Pancreas (tissue), 10 donors: ENCODE measurements around the gene SERPINE2. TPM values are rescaled to one million over a fixed set of nuclear protein-coding genes. Genes with fewer than 3 reads are reported as not detected.

ENCODE experiments used
- ATAC-seq, 4 donors: fragments of 200-7000 bp; cut with Tn5 transposase; one replicate each; pipeline versions ENCODE4 v1.8.0 to v1.9.1; 2020; ENCODE audit warnings: mild to moderate bottlenecking in 4 of 4, moderate library complexity in 4 of 4
- DNase-seq, 6 donors: peaks; one replicate each; pipeline ENCODE4 v3.0.0-alpha.2; 2020
- FAIRE-seq: peaks from 2 replicates; lab custom pipeline; 2012; peaks lifted over from hg19 to GRCh38; lab: Jason Lieb, UNC
- H3K27ac ChIP-seq, 4 donors: fragments of 200-600 bp; sonication (generic); 1 replicate in 3 of 4; 2 replicates in 1 of 4; pipeline versions ENCODE4 v1.5.0 to v1.8.0; 2020
- H3K27me3 ChIP-seq, 4 donors: fragments of 200-600 bp; one replicate each; pipeline ENCODE4 v1.8.0; 2021
- H3K36me3 ChIP-seq, 3 donors: fragments of 200-600 bp; sonication (generic) in 1 of 3; one replicate each; pipeline versions ENCODE4 v1.5.0 to v1.8.0; 2020 to 2021
- H3K4me1 ChIP-seq, 3 donors: fragments of 200-600 bp; one replicate each; pipeline ENCODE4 v1.8.0; 2021
- H3K4me3 ChIP-seq, 4 donors: fragments of 200-600 bp; sonication (generic) in 2 of 4; one replicate each; pipeline versions ENCODE4 v1.5.0 to v1.8.0; 2020 to 2021
- H3K9me3 ChIP-seq, 4 donors: fragments of 200-600 bp; one replicate each; pipeline ENCODE4 v1.8.0; 2021
- WGBS, 2 donors: extraction: QIAGEN DNeasy Blood & Tissue Kit; methylation state at CpG; one replicate each; pipeline ENCODE4 v1.1.7; 2013; 5-methylcytosine and 5-hydroxymethylcytosine counted together
- intact Hi-C, 3 donors: fragments of 100-400 bp; cut with DNase I; formaldehyde crosslinking; loops; one replicate each; pipeline versions ENCODE4 v1.11.1 to v1.14.2; 2022
- polyA plus RNA-seq, 2 donors: library from polyadenylated mRNA; stranded (reverse); fragments of 200-250 nt; gene quantifications; one replicate each; pipeline ENCODE4 v1.2.3, GENCODE V29; 2013
- total RNA-seq, 6 donors: library from RNA; stranded (reverse); fragmentation: NEBNext Ultra II Directional in 4 of 6; extraction: Animal tissue kit (Norgen Biotek cat#: 25700) in 4 of 6; gene quantifications; one replicate each; pipeline versions ENCODE4 v1.2.1 to v1.2.4, GENCODE V29; 2021 to 2023
- TF ChIP-seq, protein P1 (sequence below), 4 donors: fragments of 200-600 bp; sonication (generic) in 3 of 4; IDR thresholded peaks; one replicate each; pipeline versions ENCODE4 v1.5.0 to v1.8.0; 2021; ENCODE audit warnings: antibody characterized with exemption in 4 of 4
- donor health status: healthy with polysubstance abuse.
- donor health status: DM: no; HTN: no; CAD: no; lungs with moderate emphysema.
- donor health status: DM: no; HTN: no; CAD: no.
- donor health status: control.
- donor health status: control.
- donor health status: Bipolar disorder and iron deficiency.
- donor health status: DM: yes; HTN: yes; CAD: no.
- donor health status: DM: no; HTN: no; CAD: no.
- donor health status: DM: no; HTN: no; CAD: no.
- donor health status: DM: yes; HTN: yes; CAD: no.

The SERPINE2 gene
- total and polyA plus RNA-seq, 8 donors: 1.0 to 14.8 (median 2.8) TPM

DNA sequence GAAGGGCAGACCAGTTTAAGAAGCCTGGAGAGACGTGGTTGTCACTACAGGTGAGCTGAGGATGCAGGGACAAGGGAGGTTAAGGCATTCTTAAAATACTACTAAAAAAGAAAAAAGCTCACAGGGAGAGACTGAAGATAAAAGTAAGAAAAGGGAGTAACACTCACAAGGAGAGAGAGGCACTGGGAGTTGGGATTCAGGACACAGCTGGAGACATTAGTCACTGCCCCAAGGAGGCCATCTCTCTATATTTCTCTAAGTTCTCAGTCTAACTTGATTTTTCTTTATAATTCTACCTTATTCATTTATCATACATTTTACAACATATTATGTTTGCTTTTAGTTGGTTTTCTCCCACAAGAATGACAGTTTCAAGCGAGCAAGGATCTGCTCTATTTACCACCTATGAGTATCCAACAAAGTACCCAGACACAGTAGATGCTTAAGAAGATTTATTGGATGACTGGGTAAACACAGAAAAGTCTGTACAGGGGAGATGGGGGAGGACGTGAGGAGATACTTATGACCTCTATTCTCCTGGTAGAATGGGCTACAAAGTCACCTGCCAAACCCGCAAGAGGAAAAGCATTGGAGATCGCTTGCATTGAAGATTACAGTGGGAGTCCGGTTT is 2.2 kb downstream of the SERPINE2 start:
- DNase-seq (no peak), FAIRE-seq (no peak), ATAC-seq (no peak)
- Histone ChIP-seq H3K27ac (no peak overlapping the region), H3K36me3 (no peaks in the 10 kb centered on the region), H3K4me1 (peaks cover 0 to 6% (median 0%) of the 10 kb centered on the region in 3 donors), H3K9me3 (no peaks in the 10 kb centered on the region), H3K27me3 (peaks cover 0 to 5% (median 0%) of the 10 kb centered on the region in 4 donors), H3K4me3 (no peak overlapping the region)
- WGBS, 2 donors: 79 to 81% methylated on average over 6 of the region's 6 CpGs
- intact Hi-C loops: no loop called here
- TF ChIP-seq, protein P1, sequence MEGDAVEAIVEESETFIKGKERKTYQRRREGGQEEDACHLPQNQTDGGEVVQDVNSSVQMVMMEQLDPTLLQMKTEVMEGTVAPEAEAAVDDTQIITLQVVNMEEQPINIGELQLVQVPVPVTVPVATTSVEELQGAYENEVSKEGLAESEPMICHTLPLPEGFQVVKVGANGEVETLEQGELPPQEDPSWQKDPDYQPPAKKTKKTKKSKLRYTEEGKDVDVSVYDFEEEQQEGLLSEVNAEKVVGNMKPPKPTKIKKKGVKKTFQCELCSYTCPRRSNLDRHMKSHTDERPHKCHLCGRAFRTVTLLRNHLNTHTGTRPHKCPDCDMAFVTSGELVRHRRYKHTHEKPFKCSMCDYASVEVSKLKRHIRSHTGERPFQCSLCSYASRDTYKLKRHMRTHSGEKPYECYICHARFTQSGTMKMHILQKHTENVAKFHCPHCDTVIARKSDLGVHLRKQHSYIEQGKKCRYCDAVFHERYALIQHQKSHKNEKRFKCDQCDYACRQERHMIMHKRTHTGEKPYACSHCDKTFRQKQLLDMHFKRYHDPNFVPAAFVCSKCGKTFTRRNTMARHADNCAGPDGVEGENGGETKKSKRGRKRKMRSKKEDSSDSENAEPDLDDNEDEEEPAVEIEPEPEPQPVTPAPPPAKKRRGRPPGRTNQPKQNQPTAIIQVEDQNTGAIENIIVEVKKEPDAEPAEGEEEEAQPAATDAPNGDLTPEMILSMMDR (IDR thresholded peaks at IDR 0.05): no peak

DNA sequence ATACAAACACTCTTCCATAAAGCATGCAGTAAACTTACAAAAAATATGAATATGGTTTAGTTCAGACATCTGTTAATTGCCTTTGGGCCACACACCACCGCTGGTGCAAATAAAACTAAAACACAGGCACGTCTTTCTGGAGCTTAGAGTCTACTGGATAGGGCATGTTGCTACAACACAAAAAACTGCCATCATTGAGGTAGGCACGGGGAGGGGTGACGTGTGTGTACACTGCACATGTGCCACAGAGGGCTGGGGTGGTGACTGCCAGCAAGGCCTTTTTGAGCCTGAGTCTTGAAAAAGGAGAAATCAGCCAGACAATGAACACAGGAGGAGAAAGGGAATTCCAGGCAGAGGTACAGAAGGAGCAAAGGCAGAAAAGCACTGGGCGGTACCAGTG is 5.1 kb downstream of the SERPINE2 start:
- 82 to 87% methylated on average over 5 of the region's 5 CpGs for WGBS, 2 donors
- no peaks in the 10 kb centered on the region for H3K9me3 ChIP-seq
- FAIRE-seq: no peak
- H3K4me3 ChIP-seq: no peak overlapping the region
- H3K27ac ChIP-seq: no peak overlapping the region
- DNase-seq: no peak
- H3K4me1 ChIP-seq: peaks cover 0 to 6% (median 0%) of the 10 kb centered on the region in 3 donors
- ATAC-seq: no peak
- intact Hi-C loops: no loop called here
- TF ChIP-seq, protein P1 (IDR thresholded peaks at IDR 0.05): no peak
- H3K27me3 ChIP-seq: peaks cover 0 to 5% (median 0%) of the 10 kb centered on the region in 4 donors
- no peaks in the 10 kb centered on the region for H3K36me3 ChIP-seq

DNA sequence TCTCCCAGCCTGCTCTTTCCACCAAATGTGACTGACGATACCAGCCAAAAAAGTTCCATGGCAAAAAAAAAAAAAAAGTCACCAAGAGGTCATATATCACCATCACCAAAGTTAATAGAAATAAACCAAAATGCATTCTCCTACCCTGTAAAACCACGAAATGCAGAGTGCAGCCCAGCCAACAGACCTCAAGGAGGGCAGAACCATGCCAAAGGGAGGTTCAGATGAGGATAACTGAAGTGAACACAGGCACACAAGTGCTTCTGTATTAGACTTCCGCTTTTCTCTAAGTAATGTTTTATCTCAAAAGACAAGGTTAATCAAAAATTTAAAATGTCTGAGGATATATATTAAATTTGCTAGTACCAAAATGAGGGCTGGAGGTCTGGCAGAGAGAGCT is 5.5 kb downstream of the SERPINE2 start:
- Histone ChIP-seq H3K27me3 (peaks cover 0 to 5% (median 0%) of the 10 kb centered on the region in 4 donors), H3K4me1 (peaks cover 0 to 6% (median 0%) of the 10 kb centered on the region in 3 donors), H3K27ac (no peak overlapping the region), H3K36me3 (no peaks in the 10 kb centered on the region), H3K9me3 (no peaks in the 10 kb centered on the region), H3K4me3 (no peak overlapping the region)
- ATAC-seq (no peak), FAIRE-seq (no peak), DNase-seq (no peak)
- intact Hi-C loops: no loop called here
- TF ChIP-seq, protein P1 (IDR thresholded peaks at IDR 0.05): no peak
- WGBS, 2 donors: 81 to 86% methylated on average over 3 of the region's 3 CpGs

DNA sequence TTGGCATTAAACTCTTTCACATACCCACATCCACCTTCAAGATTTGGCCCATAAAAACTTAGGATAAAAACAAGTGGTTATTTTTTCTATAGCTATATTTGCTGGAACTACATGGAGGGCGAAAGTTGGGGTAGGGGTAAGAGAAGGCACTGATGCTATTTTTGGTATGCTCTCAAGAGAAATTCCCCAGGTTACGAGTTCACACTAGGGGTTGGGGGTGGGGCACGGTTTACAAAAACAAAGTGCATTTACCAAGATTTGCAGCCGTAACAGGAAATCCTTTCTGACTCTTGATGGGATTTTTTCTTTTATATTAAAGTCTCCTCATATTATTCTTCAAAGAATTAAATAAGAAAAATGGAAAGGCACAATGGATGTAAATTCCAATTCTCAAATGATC is 6.8 kb downstream of the SERPINE2 start:
- ATAC-seq (no peak), DNase-seq (no peak), FAIRE-seq (no peak)
- Histone ChIP-seq H3K27me3 (peaks cover 0 to 5% (median 0%) of the 10 kb centered on the region in 4 donors), H3K27ac (no peak overlapping the region), H3K36me3 (no peaks in the 10 kb centered on the region), H3K4me1 (no peaks in the 10 kb centered on the region), H3K9me3 (no peaks in the 10 kb centered on the region), H3K4me3 (no peak overlapping the region)
- TF ChIP-seq, protein P1 (IDR thresholded peaks at IDR 0.05): no peak
- intact Hi-C loops: no loop called here
- 68 to 72% methylated on average over 4 of the region's 4 CpGs for WGBS, 2 donors

DNA sequence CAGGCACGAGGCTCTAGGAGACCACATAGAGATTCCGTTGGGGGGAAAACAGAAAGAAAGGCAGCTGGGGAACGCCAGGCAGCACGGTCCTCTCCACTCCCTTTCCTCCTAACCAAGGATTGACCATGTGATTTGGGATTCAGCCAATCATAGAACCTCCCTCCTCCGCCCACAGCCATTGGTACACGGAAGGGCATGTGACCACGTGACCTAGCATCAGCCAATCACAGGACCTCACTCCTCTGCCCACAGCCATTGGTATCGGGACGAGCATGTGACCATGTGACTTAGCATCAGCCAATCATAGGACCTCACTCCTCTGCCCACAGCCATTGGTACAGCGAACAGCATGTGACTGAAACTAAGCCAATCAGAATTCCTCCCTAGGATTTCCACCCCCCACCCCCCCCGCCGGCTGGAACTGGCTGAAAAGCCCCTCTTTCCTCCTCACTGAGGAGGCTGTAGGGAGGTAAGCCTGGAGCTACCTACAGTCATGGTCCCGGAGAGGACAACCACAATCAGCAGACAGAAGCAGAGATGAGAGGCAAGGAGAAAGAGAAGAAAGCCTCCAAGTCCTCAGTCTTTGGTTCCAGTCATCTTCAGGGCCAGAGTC is 7.6 kb downstream of the SERPINE2 start:
- Histone ChIP-seq H3K36me3 (no peaks in the 10 kb centered on the region), H3K27ac (no peak overlapping the region), H3K27me3 (peaks cover 0 to 5% (median 0%) of the 10 kb centered on the region in 4 donors), H3K9me3 (no peaks in the 10 kb centered on the region), H3K4me1 (no peaks in the 10 kb centered on the region), H3K4me3 (no peak overlapping the region)
- 84 to 86% methylated on average over 13 of the region's 13 CpGs for WGBS, 2 donors
- intact Hi-C loops: no loop called here
- TF ChIP-seq, protein P1 (IDR thresholded peaks at IDR 0.05): no peak
- FAIRE-seq (no peak), DNase-seq (no peak), ATAC-seq (no peak)
